NCI-H460 (cell line): ENCODE data around the gene KIAA0513. TPM values are rescaled to one million over a fixed set of nuclear protein-coding genes. Genes with fewer than 3 reads are reported as not detected.

Experiments used
- DNase-seq: peaks from one replicate; pipeline ENCODE4 v3.0.0-alpha.2; 2016; ENCODE audit warnings: low read depth; ENCODE audit errors: extremely low read depth
- total RNA-seq: library from RNA; depleted of rRNA; stranded (reverse); fragments of >200 nt; shearing (Covaris generic); gene quantifications from 2 replicates; pipeline ENCODE4 v1.2.3, GENCODE V29; 2014; rRNA removed

KIAA0513 gene
- total RNA-seq, 1 experiment from 2014 or later = 2.0 TPM

DNA sequence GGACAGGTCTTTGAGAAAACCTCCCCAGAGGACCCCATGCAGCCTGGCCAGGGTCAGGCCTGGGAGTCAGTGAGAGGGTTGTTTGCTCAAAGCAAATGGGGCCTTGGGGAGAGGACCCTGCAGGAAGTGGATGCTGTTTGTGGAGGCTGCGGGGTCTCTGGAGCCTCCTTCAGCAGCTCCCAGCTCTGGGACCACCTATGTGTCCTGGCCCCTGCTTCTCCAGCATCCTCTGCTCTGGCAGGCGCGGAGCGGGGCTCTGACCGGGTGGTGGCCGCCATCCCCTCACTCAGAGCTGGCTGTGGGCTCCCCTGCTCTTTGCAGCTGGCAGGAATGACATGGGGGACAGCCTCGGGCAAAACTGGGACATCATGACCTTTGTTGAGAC lies 114.5 kb downstream of the KIAA0513 start:
- DNase-seq = no peak

DNA sequence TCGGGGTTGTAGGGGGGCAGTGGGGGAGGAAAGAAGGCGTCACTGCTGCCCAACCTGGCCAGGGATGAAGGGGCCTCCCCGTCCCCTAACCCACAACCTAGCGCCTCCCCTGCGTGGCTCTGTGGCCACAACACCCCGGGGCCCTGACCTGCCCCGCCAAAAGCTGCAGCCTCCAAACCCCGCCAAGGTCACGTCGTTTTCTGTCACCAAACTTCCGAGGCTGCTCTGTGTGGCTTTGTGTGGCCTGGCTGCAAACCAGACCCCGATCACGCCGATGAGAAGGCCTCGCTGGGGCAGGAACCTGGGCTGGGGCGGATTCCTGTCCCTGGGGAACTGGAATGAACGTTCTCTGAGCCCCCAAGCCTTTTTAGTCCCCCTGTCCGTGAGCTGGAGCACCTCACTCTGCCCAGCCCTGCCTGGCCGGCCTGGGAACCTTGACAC lies 115.2 kb downstream of the KIAA0513 start:
- DNase-seq = no peak

Other genes starting within 250 kb of the KIAA0513 start
- gene CRISPLD2, start 207.8 kb upstream of the KIAA0513 start, total RNA-seq = 0.30 and 0.35 TPM in 2 replicates
- 50.4 and 57.4 TPM in 2 replicates for gene ZDHHC7, start 16.3 kb upstream of the KIAA0513 start, total RNA-seq
- not detected in 2 replicates for gene CIBAR2, start 84.7 kb downstream of the KIAA0513 start, total RNA-seq